ENCODE data around the gene ETV5. TPM values are rescaled to one million over a fixed set of nuclear protein-coding genes. Genes with fewer than 3 reads are reported as not detected.

The ETV5 gene
- total RNA-seq, 1 donor from 2014 or later, result 0.89 TPM

DNA sequence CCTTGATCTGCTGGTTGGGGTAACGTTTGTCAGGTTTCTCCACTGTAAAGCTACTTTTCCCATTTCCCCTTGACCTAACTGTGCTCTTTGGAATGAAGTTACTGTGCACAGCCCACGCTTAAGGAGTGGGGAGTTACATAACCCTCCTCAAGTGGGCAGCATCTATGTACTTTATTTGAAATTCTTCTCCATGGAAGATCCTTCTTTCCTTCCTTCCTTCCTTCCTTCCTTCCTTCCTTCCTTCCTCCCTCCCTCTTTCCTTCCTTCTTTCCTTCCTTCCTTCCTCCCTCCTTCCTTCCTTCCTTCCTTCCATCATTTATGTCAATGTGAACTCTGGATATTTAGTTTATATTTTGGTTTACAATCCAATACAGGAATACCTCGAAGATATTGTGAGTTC is 94.0 kb downstream of the ETV5 start:
- Mint-ChIP-seq H3K9me3 (peaks cover 3% of the 10 kb centered on the region), H3K36me3 (ENCODE audit: low read depth) (no peaks in the 10 kb centered on the region), H3K27me3 (peaks cover 19% of the 10 kb centered on the region), H3K4me3 (no peak overlapping the region), H3K4me1 (no peaks in the 10 kb centered on the region), H3K27ac (no peak overlapping the region)
- intact Hi-C loops (cut with micrococcal nuclease), result no loop called here
- TF ChIP-seq CTCF (IDR thresholded peaks at IDR 0.05), result no peak
- ATAC-seq (ENCODE audit: low read depth) (no peak), DNase-seq (no peak)
- ChIA-PET CTCF (no interaction called here), POLR2A (no interaction called here)

DNA sequence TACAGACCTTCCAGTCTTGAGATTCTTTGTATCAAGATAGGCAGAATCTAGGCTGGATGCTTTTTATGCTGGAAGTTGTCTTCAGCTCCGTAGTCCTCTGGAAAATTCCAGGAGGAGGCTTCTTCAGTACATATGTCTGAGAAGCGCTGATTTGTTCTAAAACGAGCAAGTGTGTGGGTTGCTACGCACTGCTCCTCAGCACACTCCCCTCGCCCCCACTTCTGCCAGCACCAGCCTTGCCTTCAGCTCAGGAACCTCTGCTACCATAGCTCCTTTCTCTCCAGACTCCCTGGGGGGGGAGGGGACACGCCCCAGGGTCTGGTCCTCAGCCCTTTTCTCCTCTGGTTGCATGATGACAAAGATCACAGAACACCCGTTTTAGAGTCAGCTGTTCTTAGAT is 95.6 kb downstream of the ETV5 start:
- no peak for ATAC-seq (ENCODE audit: low read depth)
- H3K27ac Mint-ChIP-seq, result no peak overlapping the region
- peaks cover 3% of the 10 kb centered on the region for H3K9me3 Mint-ChIP-seq
- no peaks in the 10 kb centered on the region for H3K36me3 Mint-ChIP-seq (ENCODE audit: low read depth)
- TF ChIP-seq CTCF (IDR thresholded peaks at IDR 0.05), result no peak
- peaks cover 19% of the 10 kb centered on the region for H3K27me3 Mint-ChIP-seq
- no peak for DNase-seq
- H3K4me3 Mint-ChIP-seq, result no peak overlapping the region
- intact Hi-C loops (cut with micrococcal nuclease), result no loop called here
- ChIA-PET POLR2A (interaction anchor here (0.6 kb wide), 1 partner anchor 683 kb away, joined by 9 read pairs; no protein-coding TSS in a partner anchor), CTCF (no interaction called here)
- no peaks in the 10 kb centered on the region for H3K4me1 Mint-ChIP-seq

DNA sequence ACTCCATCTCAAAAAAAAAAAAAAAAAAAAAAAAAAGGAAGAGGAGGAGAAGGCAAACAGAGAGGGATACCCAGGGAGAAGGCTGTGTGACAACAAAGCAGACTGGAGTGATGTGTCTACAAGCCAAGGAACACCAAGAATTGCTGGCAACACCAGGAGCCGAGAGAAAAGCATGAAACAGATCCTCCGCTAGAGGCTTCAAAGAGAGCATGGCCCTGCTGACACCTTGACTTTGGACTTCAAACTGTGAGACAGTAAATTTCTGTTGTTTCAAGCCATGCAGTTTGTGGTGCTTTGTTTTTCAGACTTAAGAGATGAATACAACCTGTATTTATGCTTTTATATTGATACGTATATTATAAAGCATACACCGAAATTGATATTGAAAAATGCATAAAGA is 96.8 kb downstream of the ETV5 start:
- intact Hi-C loops (cut with micrococcal nuclease), result no loop called here
- Mint-ChIP-seq H3K4me3 (no peak overlapping the region), H3K36me3 (ENCODE audit: low read depth) (no peaks in the 10 kb centered on the region), H3K9me3 (peaks cover 3% of the 10 kb centered on the region), H3K27me3 (peaks cover 15% of the 10 kb centered on the region), H3K27ac (no peak overlapping the region), H3K4me1 (no peaks in the 10 kb centered on the region)
- TF ChIP-seq CTCF (IDR thresholded peaks at IDR 0.05), result no peak
- DNase-seq, result no peak
- ATAC-seq (ENCODE audit: low read depth), result no peak
- CTCF ChIA-PET, result no interaction called here
- POLR2A ChIA-PET, result no interaction called here

DNA sequence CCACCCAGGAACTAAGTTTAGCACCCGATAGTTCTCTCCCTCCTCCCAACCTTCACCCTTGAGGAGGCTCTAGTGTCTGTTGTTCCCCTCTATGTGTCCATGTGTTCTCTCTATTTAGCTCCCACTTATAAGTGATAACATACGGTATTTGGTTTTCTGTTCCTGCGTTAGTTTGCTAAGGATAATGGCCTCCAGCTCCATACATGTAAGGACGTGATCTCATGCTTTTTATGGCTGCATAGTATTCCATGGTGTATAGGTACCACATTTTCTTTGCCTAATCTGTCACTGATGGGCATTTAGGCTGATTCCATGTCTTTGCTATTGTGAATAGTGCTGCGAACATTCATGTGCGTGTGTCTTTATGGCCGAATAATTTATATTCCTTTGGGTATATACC is 104.2 kb downstream of the ETV5 start:
- no peaks in the 10 kb centered on the region for H3K36me3 Mint-ChIP-seq (ENCODE audit: low read depth)
- H3K9me3 Mint-ChIP-seq, result no peaks in the 10 kb centered on the region
- intact Hi-C loops (cut with micrococcal nuclease), result loop anchor here (5.0 kb wide), 1 partner anchor 238 kb away; no protein-coding TSS in a partner anchor
- DNase-seq (no peak), ATAC-seq (ENCODE audit: low read depth) (no peak)
- CTCF ChIA-PET, result no interaction called here
- no peak for TF ChIP-seq CTCF (IDR thresholded peaks at IDR 0.05)
- peaks cover 20% of the 10 kb centered on the region for H3K27me3 Mint-ChIP-seq
- H3K4me1 Mint-ChIP-seq, result no peaks in the 10 kb centered on the region
- POLR2A ChIA-PET, result no interaction called here
- H3K27ac Mint-ChIP-seq, result no peak overlapping the region
- H3K4me3 Mint-ChIP-seq, result no peak overlapping the region

GRCh38 chr3:186004209-186004608 is 104.7 kb downstream of the ETV5 start:
- POLR2A ChIA-PET, result no interaction called here
- TF ChIP-seq CTCF (IDR thresholded peaks at IDR 0.05), result no peak
- no peak overlapping the region for H3K27ac Mint-ChIP-seq
- H3K9me3 Mint-ChIP-seq, result no peaks in the 10 kb centered on the region
- no peak for DNase-seq
- no peaks in the 10 kb centered on the region for H3K4me1 Mint-ChIP-seq
- ATAC-seq (ENCODE audit: low read depth), result no peak
- CTCF ChIA-PET, result no interaction called here
- H3K4me3 Mint-ChIP-seq, result no peak overlapping the region
- peaks cover 20% of the 10 kb centered on the region for H3K27me3 Mint-ChIP-seq
- intact Hi-C loops (cut with micrococcal nuclease), result loop anchor here (5.0 kb wide), 1 partner anchor 238 kb away; no protein-coding TSS in a partner anchor
- no peaks in the 10 kb centered on the region for H3K36me3 Mint-ChIP-seq (ENCODE audit: low read depth)
